ENCODE measurements around the gene MMRN2.
"Not testable (repeated sequence)": the region's sequence is repeated elsewhere in the genome, so short reads cannot be mapped to it uniquely, and the experiment has no call there.

MMRN2 gene

GRCh38 chr10:86956848-86957448 is 467 bp downstream of the MMRN2 start:
- Histone ChIP-seq H3K4me3 (ENCODE audit: insufficient read depth, low read depth, low read length, poor library complexity, severe bottlenecking) (no peak overlapping the region), H3K9me3 (ENCODE audit: control insufficient read depth, low read length) (no peaks in the 10 kb centered on the region), H3K36me3 (ENCODE audit: control insufficient read depth, insufficient read depth, low read length) (no peaks in the 10 kb centered on the region), H3K27me3 (replicated peaks; ENCODE audit: control insufficient read depth, insufficient read depth, low read length, poor library complexity, severe bottlenecking) (no peaks in the 10 kb centered on the region), H3K27ac (ENCODE audit: insufficient read depth, low read length, poor library complexity, severe bottlenecking) (no peak overlapping the region), H3K4me1 (ENCODE audit: control insufficient read depth, insufficient read depth, low read length, poor library complexity, severe bottlenecking) (peaks cover 5% of the 10 kb centered on the region)
- no peak for DNase-seq

GRCh38 chr10:86956195-86956847 is 1.1 kb downstream of the MMRN2 start:
- H3K27me3 ChIP-seq (replicated peaks; ENCODE audit: control insufficient read depth, insufficient read depth, low read length, poor library complexity, severe bottlenecking) = no peaks in the 10 kb centered on the region
- peaks cover 6% of the 10 kb centered on the region for H3K4me1 ChIP-seq (ENCODE audit: control insufficient read depth, insufficient read depth, low read length, poor library complexity, severe bottlenecking)
- no peak for DNase-seq
- H3K27ac ChIP-seq (ENCODE audit: insufficient read depth, low read length, poor library complexity, severe bottlenecking) = no peak overlapping the region
- no peaks in the 10 kb centered on the region for H3K36me3 ChIP-seq (ENCODE audit: control insufficient read depth, insufficient read depth, low read length)
- H3K9me3 ChIP-seq (ENCODE audit: control insufficient read depth, low read length) = no peaks in the 10 kb centered on the region
- no peak overlapping the region for H3K4me3 ChIP-seq (ENCODE audit: insufficient read depth, low read depth, low read length, poor library complexity, severe bottlenecking)

GRCh38 chr10:86955501-86956194 is 1.8 kb downstream of the MMRN2 start:
- Histone ChIP-seq H3K4me3 (ENCODE audit: insufficient read depth, low read depth, low read length, poor library complexity, severe bottlenecking) (no peak overlapping the region), H3K9me3 (ENCODE audit: control insufficient read depth, low read length) (no peaks in the 10 kb centered on the region), H3K36me3 (ENCODE audit: control insufficient read depth, insufficient read depth, low read length) (no peaks in the 10 kb centered on the region), H3K27me3 (replicated peaks; ENCODE audit: control insufficient read depth, insufficient read depth, low read length, poor library complexity, severe bottlenecking) (no peaks in the 10 kb centered on the region), H3K4me1 (ENCODE audit: control insufficient read depth, insufficient read depth, low read length, poor library complexity, severe bottlenecking) (peaks cover 13% of the 10 kb centered on the region), H3K27ac (ENCODE audit: insufficient read depth, low read length, poor library complexity, severe bottlenecking) (no peak overlapping the region)
- no peak for DNase-seq

GRCh38 chr10:86954681-86955500 is 2.5 kb downstream of the MMRN2 start:
- no peaks in the 10 kb centered on the region for H3K9me3 ChIP-seq (ENCODE audit: control insufficient read depth, low read length)
- H3K27ac ChIP-seq (ENCODE audit: insufficient read depth, low read length, poor library complexity, severe bottlenecking) = no peak overlapping the region
- no peaks in the 10 kb centered on the region for H3K27me3 ChIP-seq (replicated peaks; ENCODE audit: control insufficient read depth, insufficient read depth, low read length, poor library complexity, severe bottlenecking)
- peaks cover 21% of the 10 kb centered on the region for H3K4me1 ChIP-seq (ENCODE audit: control insufficient read depth, insufficient read depth, low read length, poor library complexity, severe bottlenecking)
- H3K4me3 ChIP-seq (ENCODE audit: insufficient read depth, low read depth, low read length, poor library complexity, severe bottlenecking) = no peak overlapping the region
- H3K36me3 ChIP-seq (ENCODE audit: control insufficient read depth, insufficient read depth, low read length) = no peaks in the 10 kb centered on the region
- DNase-seq = no peak

GRCh38 chr10:86953747-86954680 is 3.4 kb downstream of the MMRN2 start:
- no peaks in the 10 kb centered on the region for H3K9me3 ChIP-seq (ENCODE audit: control insufficient read depth, low read length)
- H3K27ac ChIP-seq (ENCODE audit: insufficient read depth, low read length, poor library complexity, severe bottlenecking) = no peak overlapping the region
- DNase-seq = no peak
- H3K27me3 ChIP-seq (replicated peaks; ENCODE audit: control insufficient read depth, insufficient read depth, low read length, poor library complexity, severe bottlenecking) = no peaks in the 10 kb centered on the region
- H3K4me3 ChIP-seq (ENCODE audit: insufficient read depth, low read depth, low read length, poor library complexity, severe bottlenecking) = no peak overlapping the region
- H3K36me3 ChIP-seq (ENCODE audit: control insufficient read depth, insufficient read depth, low read length) = no peaks in the 10 kb centered on the region
- peaks cover 22% of the 10 kb centered on the region for H3K4me1 ChIP-seq (ENCODE audit: control insufficient read depth, insufficient read depth, low read length, poor library complexity, severe bottlenecking)

GRCh38 chr10:86952697-86953096 is 4.7 kb downstream of the MMRN2 start:
- H3K4me3 ChIP-seq (ENCODE audit: insufficient read depth, low read depth, low read length, poor library complexity, severe bottlenecking); H3K36me3 ChIP-seq (ENCODE audit: control insufficient read depth, insufficient read depth, low read length); H3K27me3 ChIP-seq (replicated peaks; ENCODE audit: control insufficient read depth, insufficient read depth, low read length, poor library complexity, severe bottlenecking); H3K9me3 ChIP-seq (ENCODE audit: control insufficient read depth, low read length); DNase-seq; H3K27ac ChIP-seq (ENCODE audit: insufficient read depth, low read length, poor library complexity, severe bottlenecking): not testable (repeated sequence)
- H3K4me1 ChIP-seq (ENCODE audit: control insufficient read depth, insufficient read depth, low read length, poor library complexity, severe bottlenecking) = peaks cover 22% of the 10 kb centered on the region

- Histone ChIP-seq H3K36me3 (ENCODE audit: control insufficient read depth, insufficient read depth, low read length) (no peaks in the 10 kb centered on the region), H3K9me3 (ENCODE audit: control insufficient read depth, low read length) (no peaks in the 10 kb centered on the region)
Observed at GRCh38 chr10:86952106-86952505, 5.3 kb downstream of the MMRN2 start.

GRCh38 chr10:86951184-86951761 is 6.1 kb downstream of the MMRN2 start:
- no peak overlapping the region for H3K4me3 ChIP-seq (ENCODE audit: insufficient read depth, low read depth, low read length, poor library complexity, severe bottlenecking)
- H3K9me3 ChIP-seq (ENCODE audit: control insufficient read depth, low read length) = no peaks in the 10 kb centered on the region
- no peak for DNase-seq
- no peak overlapping the region for H3K27ac ChIP-seq (ENCODE audit: insufficient read depth, low read length, poor library complexity, severe bottlenecking)
- no peaks in the 10 kb centered on the region for H3K27me3 ChIP-seq (replicated peaks; ENCODE audit: control insufficient read depth, insufficient read depth, low read length, poor library complexity, severe bottlenecking)
- H3K4me1 ChIP-seq (ENCODE audit: control insufficient read depth, insufficient read depth, low read length, poor library complexity, severe bottlenecking) = peaks cover 22% of the 10 kb centered on the region
- no peaks in the 10 kb centered on the region for H3K36me3 ChIP-seq (ENCODE audit: control insufficient read depth, insufficient read depth, low read length)

More at GRCh38 chr10:86952106-86952505, 5.3 kb downstream of the MMRN2 start:
- no peak overlapping the region for H3K4me3 ChIP-seq (ENCODE audit: insufficient read depth, low read depth, low read length, poor library complexity, severe bottlenecking)
- no peaks in the 10 kb centered on the region for H3K27me3 ChIP-seq (replicated peaks; ENCODE audit: control insufficient read depth, insufficient read depth, low read length, poor library complexity, severe bottlenecking)
- H3K27ac ChIP-seq (ENCODE audit: insufficient read depth, low read length, poor library complexity, severe bottlenecking) = no peak overlapping the region
- DNase-seq = no peak
- peaks cover 22% of the 10 kb centered on the region for H3K4me1 ChIP-seq (ENCODE audit: control insufficient read depth, insufficient read depth, low read length, poor library complexity, severe bottlenecking)

- H3K27me3 ChIP-seq (replicated peaks; ENCODE audit: control insufficient read depth, insufficient read depth, low read length, poor library complexity, severe bottlenecking) = no peaks in the 10 kb centered on the region
- peaks cover 18% of the 10 kb centered on the region for H3K4me1 ChIP-seq (ENCODE audit: control insufficient read depth, insufficient read depth, low read length, poor library complexity, severe bottlenecking)
- H3K9me3 ChIP-seq (ENCODE audit: control insufficient read depth, low read length) = no peaks in the 10 kb centered on the region
- H3K27ac ChIP-seq (ENCODE audit: insufficient read depth, low read length, poor library complexity, severe bottlenecking) = peak overlapping the region; percentile 53
- DNase-seq = no peak
- no peaks in the 10 kb centered on the region for H3K36me3 ChIP-seq (ENCODE audit: control insufficient read depth, insufficient read depth, low read length)
- no peak overlapping the region for H3K4me3 ChIP-seq (ENCODE audit: insufficient read depth, low read depth, low read length, poor library complexity, severe bottlenecking)
Observed at GRCh38 chr10:86950349-86950748, 7.1 kb downstream of the MMRN2 start.

Measured in effector memory CD4-positive, alpha-beta T cell (primary cell).